HCT116 (cell line): ENCODE results near the gene ABHD3. TPM values are rescaled to one million over a fixed set of nuclear protein-coding genes. Genes with fewer than 3 reads are reported as not detected.

Source experiments
- ATAC-seq: fragments of 200-7000 bp; cut with Tn5 transposase; 2 replicates; pipeline ENCODE4 v1.9.1; 2020; ENCODE audit warnings: mild to moderate bottlenecking, moderate library complexity
- BruUV-seq: library from RNA; stranded (reverse); fragments of 400-500 nt; replicated peaks from 2 replicates; lab custom pipeline; 2021; lab: Mats Ljungman, UMichigan
- CTCF ChIA-PET: fragments of 300-600 bp; sonication (Branson Sonifier 250); formaldehyde crosslinking; loops from one replicate; lab custom pipeline; 2021; ENCODE audit warnings: antibody characterized with exemption; lab: Charles Lee
- POLR2A ChIA-PET: fragments of 300-600, 350-600 bp; sonication (Branson Sonifier 250); formaldehyde crosslinking; loops from one replicate; lab custom pipeline; 2021; ENCODE audit warnings: antibody characterized with exemption; lab: Charles Lee
- RAD21 ChIA-PET, 2 experiments: fragments of 300-600 bp; sonication (Branson Sonifier 250); formaldehyde crosslinking; loops; one replicate each; lab custom pipeline; 2023; ENCODE audit warnings: low total read pairs in 2 of 2; ENCODE audit not compliant: uncharacterized antibody in 2 of 2, unreplicated experiment in 2 of 2, low non-redundant PET in 1 of 2; lab: Charles Lee
- DNase-seq: peaks from one replicate; pipeline ENCODE4 v3.0.0-alpha.2; 2010; ENCODE audit warnings: low read depth, low spot score
- H2AFZ ChIP-seq: fragments of 200-600 bp; shearing (Covaris generic), sonication (generic); 2 replicates; pipeline ENCODE4 v1.6.1; 2017; ENCODE audit warnings: low read depth, mixed run types, mixed read lengths, antibody characterized with exemption, low read length; ENCODE audit not compliant: poor library complexity, severe bottlenecking
- H3K27ac ChIP-seq: 2 replicates; pipeline ENCODE4 v1.5.1; 2012; ENCODE audit warnings: low read depth, low read length
- H3K27me3 ChIP-seq: fragments of 200-600 bp; sonication (generic); 2 replicates; pipeline ENCODE4 v1.6.1; 2016; ENCODE audit warnings: mixed run types, low read length, mixed read lengths; ENCODE audit not compliant: insufficient read depth
- H3K36me3 ChIP-seq, 2 experiments: fragments of 200-500 bp in 1 of 2; fragments of 200-600 bp in 1 of 2; sonication (Bioruptor generic) in 1 of 2; sonication (generic) in 1 of 2; 2 replicates each; pipeline versions ENCODE4 v1.5.1 to v1.6.1; 2014 to 2016; ENCODE audit warnings: low read length in 2 of 2, inconsistent platforms in 1 of 2, mixed read lengths in 1 of 2, mixed run types in 1 of 2; ENCODE audit not compliant: insufficient read depth in 2 of 2, control insufficient read depth in 1 of 2
- H3K4me1 ChIP-seq, 2 experiments: fragments of 200-600 bp in 1 of 2; sonication (generic) in 1 of 2; 2 replicates each; pipeline versions ENCODE4 v1.5.1 to v1.6.1; 2012 to 2017; ENCODE audit warnings: low read length in 2 of 2, inconsistent platforms in 1 of 2, mild to moderate bottlenecking in 1 of 2, mixed read lengths in 1 of 2, mixed run types in 1 of 2, moderate library complexity in 1 of 2; ENCODE audit not compliant: insufficient read depth in 2 of 2, control insufficient read depth in 1 of 2
- H3K4me2 ChIP-seq: fragments of 200-600 bp; sonication (generic); 2 replicates; pipeline ENCODE4 v1.6.1; 2017; ENCODE audit warnings: mixed run types, low read length, mixed read lengths
- H3K4me3 ChIP-seq, 2 experiments: fragments of 200-600 bp in 1 of 2; sonication (generic) in 1 of 2; replicated peaks in 1 of 2; 2 replicates each; pipeline ENCODE4 v1.5.1; 2011 to 2016; ENCODE audit warnings: low read length in 2 of 2, control low read depth in 1 of 2, low read depth in 1 of 2, mild to moderate bottlenecking in 1 of 2, mixed read lengths in 1 of 2, mixed run types in 1 of 2
- H3K79me2 ChIP-seq: fragments of 200-600 bp; sonication (generic); 2 replicates; pipeline ENCODE4 v1.6.1; 2017; ENCODE audit warnings: mild to moderate bottlenecking, mixed run types, low read length, moderate library complexity, mixed read lengths; ENCODE audit not compliant: insufficient read depth
- H3K9ac ChIP-seq: fragments of 200-600 bp; sonication (generic); 2 replicates; pipeline ENCODE4 v1.6.1; 2016; ENCODE audit warnings: low read length, mixed read lengths
- H3K9me2 ChIP-seq: fragments of 200-600 bp; sonication (generic), shearing (Covaris generic); 2 replicates; pipeline ENCODE4 v1.6.1; 2017; ENCODE audit warnings: mixed run types, mild to moderate bottlenecking, moderate library complexity; ENCODE audit not compliant: insufficient read depth
- H3K9me3 ChIP-seq, 2 experiments: fragments of 200-500 bp in 1 of 2; fragments of 200-600 bp in 1 of 2; sonication (Bioruptor generic) in 1 of 2; sonication (generic) in 1 of 2; 2 replicates each; pipeline ENCODE4 v1.6.1; 2014 to 2017; ENCODE audit warnings: low read length in 2 of 2, mixed read lengths in 2 of 2, inconsistent platforms in 1 of 2, low read depth in 1 of 2, mild to moderate bottlenecking in 1 of 2, mixed run types in 1 of 2, moderate library complexity in 1 of 2; ENCODE audit not compliant: control insufficient read depth in 1 of 2, insufficient read depth in 1 of 2
- H4K20me1 ChIP-seq: fragments of 200-600 bp; sonication (generic), shearing (Covaris generic); 2 replicates; pipeline ENCODE4 v1.6.1; 2017; ENCODE audit warnings: mixed run types, mild to moderate bottlenecking, moderate library complexity; ENCODE audit not compliant: insufficient read depth
- CBX3 ChIP-seq: IDR thresholded peaks from 2 replicates; pipeline ENCODE4 v1.6.1; 2012; ENCODE audit warnings: low read depth
- CEBPB ChIP-seq: IDR thresholded peaks from 2 replicates; pipeline ENCODE4 v1.6.1; 2012; ENCODE audit warnings: low read depth
- FOSL1 ChIP-seq: IDR thresholded peaks from 2 replicates; pipeline ENCODE4 v1.6.1; 2012; ENCODE audit warnings: low read depth
- JUND ChIP-seq: IDR thresholded peaks from 2 replicates; pipeline ENCODE4 v1.6.1; 2012
- POLR2A ChIP-seq: IDR thresholded peaks from 2 replicates; pipeline ENCODE4 v1.7.0; 2011; ENCODE audit warnings: borderline replicate concordance; ENCODE audit not compliant: insufficient read depth, insufficient read length; ENCODE audit errors: extremely low read depth
- RAD21 ChIP-seq: IDR thresholded peaks from 2 replicates; pipeline ENCODE4 v1.6.1; 2012; ENCODE audit warnings: low read depth, mild to moderate bottlenecking
- SIN3A ChIP-seq: IDR thresholded peaks from 2 replicates; pipeline ENCODE4 v1.6.1; 2012; ENCODE audit warnings: low read depth
- SRF ChIP-seq: IDR thresholded peaks from 2 replicates; pipeline ENCODE4 v1.6.1; 2012; ENCODE audit warnings: low read depth
- TCF7L2 ChIP-seq: IDR thresholded peaks from 2 replicates; pipeline ENCODE4 v1.7.0; 2011; ENCODE audit warnings: borderline replicate concordance, inconsistent platforms; ENCODE audit not compliant: insufficient read depth, insufficient read length; ENCODE audit errors: extremely low read depth
- ZFX ChIP-seq: fragments of 450-650 bp; IDR thresholded peaks from 2 replicates; pipeline ENCODE4 v1.6.1; 2017
- ZNF274 ChIP-seq: fragments of 200-500 bp; sonication (Bioruptor generic); IDR thresholded peaks from 2 replicates; pipeline ENCODE4 v1.6.1; 2014; ENCODE audit warnings: mild to moderate bottlenecking, low read depth, low read length, inconsistent platforms
- intact Hi-C: fragments of 100-400 bp; cut with micrococcal nuclease; formaldehyde crosslinking; loops from 2 replicates; pipeline ENCODE4 v1.10.0; 2022
- total RNA-seq: library from RNA; stranded (reverse); gene quantifications from one replicate; pipeline ENCODE4 v1.2.1, GENCODE V29; 2021; ENCODE audit not compliant: unreplicated experiment
- TF ChIP-seq, protein P1 (sequence below): IDR thresholded peaks from 2 replicates; pipeline ENCODE4 v1.6.1; 2012; ENCODE audit warnings: low read depth
- TF ChIP-seq, protein P2 (sequence below): IDR thresholded peaks from 2 replicates; pipeline ENCODE4 v1.6.1; 2012
- TF ChIP-seq, protein P3 (sequence below): IDR thresholded peaks from 2 replicates; pipeline ENCODE4 v1.6.1; 2012

ABHD3 gene
- total RNA-seq, 1 experiment from 2014 or later = 29.9 TPM

DNA sequence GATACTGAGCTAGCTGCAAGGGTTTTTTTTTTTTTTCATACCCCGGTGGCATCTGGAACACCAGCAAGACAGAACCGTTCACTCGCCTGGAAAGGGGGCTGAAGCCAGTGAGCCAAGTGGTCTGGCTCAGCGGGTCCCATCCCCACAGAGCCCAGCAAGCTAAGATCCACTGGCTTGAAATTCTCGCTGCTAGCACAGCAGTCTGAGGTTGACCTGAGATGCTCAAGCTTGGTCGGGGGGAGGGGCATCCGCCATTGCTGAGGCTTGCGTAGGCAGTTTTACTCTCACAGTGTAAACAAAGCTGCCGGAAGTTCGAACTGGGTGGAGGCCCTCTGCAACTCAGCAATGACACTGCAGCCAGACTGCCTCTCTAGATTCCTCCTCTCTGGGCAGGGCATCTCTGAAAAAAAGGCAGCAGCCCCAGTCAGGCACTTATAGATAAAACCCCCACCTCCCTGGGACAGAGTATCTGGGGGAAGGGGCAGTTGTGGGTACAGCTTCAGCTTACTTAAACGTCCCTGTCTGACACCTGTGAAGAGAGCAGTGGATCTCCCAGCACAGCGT, 31.0 kb upstream of the ABHD3 start:
- no peak for ATAC-seq
- H3K27ac ChIP-seq = no peak overlapping the region
- POLR2A ChIA-PET = no interaction called here

More for the DNA sequence above, 31.0 kb upstream of the ABHD3 start:
- ChIA-PET CTCF (no interaction called here), RAD21 (no interaction called here)
- no peak overlapping the region for H3K9ac ChIP-seq
- H2AFZ ChIP-seq = no peak overlapping the region
- no peaks in the 10 kb centered on the region for H3K9me3 ChIP-seq
- no peaks in the 10 kb centered on the region for H4K20me1 ChIP-seq
- H3K9me2 ChIP-seq = no peaks in the 10 kb centered on the region
- no peaks in the 10 kb centered on the region for H3K79me2 ChIP-seq
- no peak overlapping the region for H3K4me3 ChIP-seq
- peaks cover 5 to 9% of the 10 kb centered on the region in 2 experiments for H3K4me1 ChIP-seq
- TF ChIP-seq, protein P1, sequence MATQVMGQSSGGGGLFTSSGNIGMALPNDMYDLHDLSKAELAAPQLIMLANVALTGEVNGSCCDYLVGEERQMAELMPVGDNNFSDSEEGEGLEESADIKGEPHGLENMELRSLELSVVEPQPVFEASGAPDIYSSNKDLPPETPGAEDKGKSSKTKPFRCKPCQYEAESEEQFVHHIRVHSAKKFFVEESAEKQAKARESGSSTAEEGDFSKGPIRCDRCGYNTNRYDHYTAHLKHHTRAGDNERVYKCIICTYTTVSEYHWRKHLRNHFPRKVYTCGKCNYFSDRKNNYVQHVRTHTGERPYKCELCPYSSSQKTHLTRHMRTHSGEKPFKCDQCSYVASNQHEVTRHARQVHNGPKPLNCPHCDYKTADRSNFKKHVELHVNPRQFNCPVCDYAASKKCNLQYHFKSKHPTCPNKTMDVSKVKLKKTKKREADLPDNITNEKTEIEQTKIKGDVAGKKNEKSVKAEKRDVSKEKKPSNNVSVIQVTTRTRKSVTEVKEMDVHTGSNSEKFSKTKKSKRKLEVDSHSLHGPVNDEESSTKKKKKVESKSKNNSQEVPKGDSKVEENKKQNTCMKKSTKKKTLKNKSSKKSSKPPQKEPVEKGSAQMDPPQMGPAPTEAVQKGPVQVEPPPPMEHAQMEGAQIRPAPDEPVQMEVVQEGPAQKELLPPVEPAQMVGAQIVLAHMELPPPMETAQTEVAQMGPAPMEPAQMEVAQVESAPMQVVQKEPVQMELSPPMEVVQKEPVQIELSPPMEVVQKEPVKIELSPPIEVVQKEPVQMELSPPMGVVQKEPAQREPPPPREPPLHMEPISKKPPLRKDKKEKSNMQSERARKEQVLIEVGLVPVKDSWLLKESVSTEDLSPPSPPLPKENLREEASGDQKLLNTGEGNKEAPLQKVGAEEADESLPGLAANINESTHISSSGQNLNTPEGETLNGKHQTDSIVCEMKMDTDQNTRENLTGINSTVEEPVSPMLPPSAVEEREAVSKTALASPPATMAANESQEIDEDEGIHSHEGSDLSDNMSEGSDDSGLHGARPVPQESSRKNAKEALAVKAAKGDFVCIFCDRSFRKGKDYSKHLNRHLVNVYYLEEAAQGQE = no peak
- TF ChIP-seq ZFX = no peak
- no peak for TF ChIP-seq SRF
- no peak for TF ChIP-seq FOSL1
- TF ChIP-seq, protein P2, sequence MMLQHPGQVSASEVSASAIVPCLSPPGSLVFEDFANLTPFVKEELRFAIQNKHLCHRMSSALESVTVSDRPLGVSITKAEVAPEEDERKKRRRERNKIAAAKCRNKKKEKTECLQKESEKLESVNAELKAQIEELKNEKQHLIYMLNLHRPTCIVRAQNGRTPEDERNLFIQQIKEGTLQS = no peak
- TF ChIP-seq, protein P3, sequence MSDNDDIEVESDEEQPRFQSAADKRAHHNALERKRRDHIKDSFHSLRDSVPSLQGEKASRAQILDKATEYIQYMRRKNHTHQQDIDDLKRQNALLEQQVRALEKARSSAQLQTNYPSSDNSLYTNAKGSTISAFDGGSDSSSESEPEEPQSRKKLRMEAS = no peak
- TF ChIP-seq RAD21 = no peak
- TF ChIP-seq JUND = no peak
- TF ChIP-seq ZNF274 = no peak
- no peak for TF ChIP-seq POLR2A
- no peak for TF ChIP-seq CEBPB
- no peak for TF ChIP-seq TCF7L2
- TF ChIP-seq SIN3A = no peak
- TF ChIP-seq CBX3 = no peak
- no TSS peak for BruUV-seq
- intact Hi-C loops = no loop called here
- H3K36me3 ChIP-seq = no peaks in the 10 kb centered on the region
- no peak overlapping the region for H3K4me2 ChIP-seq
- DNase-seq = no peak
- H3K27me3 ChIP-seq = no peaks in the 10 kb centered on the region
